GM21529 (cell line): Measurements from ENCODE around the gene FAM204A.

Source experiments
- ATAC-seq: cut with Tn5 transposase; IDR thresholded peaks from one replicate; pipeline ENCODE4 v1.9.1; 2021; ENCODE audit not compliant: unreplicated experiment

The FAM204A gene

GRCh38 chr10:118287076-118287806 lies 54.9 kb downstream of the FAM204A start:
- ATAC-seq: no peak

- ATAC-seq: no peak
Observed at GRCh38 chr10:118286051-118286838, 55.9 kb downstream of the FAM204A start.

- no peak for ATAC-seq
Observed at GRCh38 chr10:118282670-118283069, 59.5 kb downstream of the FAM204A start.

- no peak for ATAC-seq
Observed at GRCh38 chr10:118278649-118279048, 63.5 kb downstream of the FAM204A start.

GRCh38 chr10:118277871-118278270 lies 64.3 kb downstream of the FAM204A start:
- no peak for ATAC-seq

GRCh38 chr10:118276727-118277126 lies 65.4 kb downstream of the FAM204A start:
- ATAC-seq: no peak

- no peak for ATAC-seq
Observed at GRCh38 chr10:118276204-118276603, 65.9 kb downstream of the FAM204A start.

- no peak for ATAC-seq
Observed at GRCh38 chr10:118273662-118274061, 68.5 kb downstream of the FAM204A start.

GRCh38 chr10:118272767-118273166 lies 69.4 kb downstream of the FAM204A start:
- ATAC-seq: no peak

- no peak for ATAC-seq
Observed at GRCh38 chr10:118272149-118272721, 69.9 kb downstream of the FAM204A start.

- ATAC-seq: no peak
Observed at GRCh38 chr10:118271671-118272070, 70.5 kb downstream of the FAM204A start.

- ATAC-seq: no peak
Observed at GRCh38 chr10:118266098-118266748, 75.9 kb downstream of the FAM204A start.

GRCh38 chr10:118264838-118265470 lies 77.2 kb downstream of the FAM204A start:
- no peak for ATAC-seq

GRCh38 chr10:118264252-118264651 lies 77.9 kb downstream of the FAM204A start:
- no peak for ATAC-seq

GRCh38 chr10:118262538-118262937 lies 79.6 kb downstream of the FAM204A start:
- no peak for ATAC-seq

- ATAC-seq: no peak
Observed at GRCh38 chr10:118259288-118259906, 82.7 kb downstream of the FAM204A start.

GRCh38 chr10:118258285-118258684 lies 83.8 kb downstream of the FAM204A start:
- ATAC-seq: no peak

GRCh38 chr10:118256825-118257570 lies 85.1 kb downstream of the FAM204A start:
- ATAC-seq: no peak

GRCh38 chr10:118256209-118256608 lies 85.9 kb downstream of the FAM204A start:
- ATAC-seq: no peak

GRCh38 chr10:118255355-118255754 lies 86.8 kb downstream of the FAM204A start:
- no peak for ATAC-seq
